Hepatocyte (in vitro differentiated cells): ENCODE results near the gene HSPA5. TPM values are rescaled to one million over a fixed set of nuclear protein-coding genes. Genes with fewer than 3 reads are reported as not detected.
"Not testable (repeated sequence)": the region's sequence is repeated elsewhere in the genome, so short reads cannot be mapped to it uniquely, and the experiment has no call there.

Experiments
- DNase-seq: peaks from one replicate; pipeline ENCODE4 v3.0.0-alpha.2; 2016; ENCODE audit warnings: low spot score
- H2AFZ ChIP-seq: fragments of 200-600 bp; sonication (generic); 2 replicates; pipeline ENCODE4 v1.6.0; 2016; ENCODE audit warnings: antibody characterized with exemption, mild to moderate bottlenecking
- H3K27ac ChIP-seq: fragments of 200-600 bp; sonication (generic); 2 replicates; pipeline ENCODE4 v1.5.1; 2016; ENCODE audit warnings: mild to moderate bottlenecking
- H3K27me3 ChIP-seq: fragments of 200-600 bp; sonication (generic); 2 replicates; pipeline ENCODE4 v1.6.1; 2016
- H3K36me3 ChIP-seq: fragments of 200-600 bp; sonication (generic); replicated peaks from 2 replicates; pipeline ENCODE4 v1.5.1; 2016; ENCODE audit warnings: low read depth; ENCODE audit not compliant: insufficient read depth
- H3K4me1 ChIP-seq: fragments of 200-600 bp; sonication (generic); 2 replicates; pipeline ENCODE4 v1.5.1; 2016; ENCODE audit warnings: mild to moderate bottlenecking, moderate library complexity; ENCODE audit not compliant: insufficient read depth
- H3K4me2 ChIP-seq: fragments of 200-600 bp; sonication (generic); 2 replicates; pipeline ENCODE4 v1.6.0; 2016
- H3K4me3 ChIP-seq: fragments of 200-600 bp; sonication (generic); 2 replicates; pipeline ENCODE4 v1.5.1; 2016; ENCODE audit warnings: mild to moderate bottlenecking
- H3K79me2 ChIP-seq: fragments of 200-600 bp; sonication (generic); 2 replicates; pipeline ENCODE4 v1.6.0; 2017; ENCODE audit warnings: mild to moderate bottlenecking
- H3K9me2 ChIP-seq: fragments of 200-600 bp; sonication (generic); replicated peaks from 2 replicates; pipeline ENCODE4 v1.6.0; 2017; ENCODE audit warnings: mild to moderate bottlenecking; ENCODE audit not compliant: insufficient read depth
- H3K9me3 ChIP-seq: fragments of 200-600 bp; sonication (generic); 2 replicates; pipeline ENCODE4 v1.5.1; 2016; ENCODE audit warnings: low read depth, mild to moderate bottlenecking
- H4K20me1 ChIP-seq: fragments of 200-600 bp; sonication (generic); 2 replicates; pipeline ENCODE4 v1.6.0; 2016; ENCODE audit warnings: mild to moderate bottlenecking; ENCODE audit not compliant: insufficient read depth, poor library complexity, severe bottlenecking
- EZH2 ChIP-seq: fragments of 200-600 bp; sonication (generic); IDR thresholded peaks from 2 replicates; pipeline ENCODE4 v1.6.1; 2016; ENCODE audit warnings: antibody characterized with exemption, mild to moderate bottlenecking, borderline replicate concordance
- EZH2phosphoT487 ChIP-seq: fragments of 200-600 bp; sonication (generic); IDR thresholded peaks from one replicate; pipeline ENCODE4 v1.6.1; 2018; ENCODE audit warnings: antibody characterized with exemption, mild to moderate bottlenecking, low read depth, moderate library complexity; ENCODE audit not compliant: unreplicated experiment, severe bottlenecking
- WGBS: methylation state at CpG from one replicate; pipeline ENCODE4 v1.1.6; 2016; ENCODE audit warnings: low lambda C conversion rate; ENCODE audit errors: missing lambda C conversion rate; 5-methylcytosine and 5-hydroxymethylcytosine counted together
- polyA plus RNA-seq: library from polyadenylated mRNA; unstranded; fragments of >200 nt; fragmentation: Nextera tagmentation; extraction: Ambion mirVana; gene quantifications from 2 replicates; pipeline ENCODE4 v1.2.1, GENCODE V29; 2016
- total RNA-seq: library from RNA; depleted of rRNA; stranded (reverse); fragments of >200 nt; gene quantifications from 2 replicates; pipeline ENCODE4 v1.2.3, GENCODE V29; 2014
- TF ChIP-seq, protein P1 (sequence below): fragments of 200-600 bp; sonication (generic); IDR thresholded peaks from 2 replicates; pipeline ENCODE4 v1.5.1; 2016; ENCODE audit warnings: antibody characterized with exemption, mild to moderate bottlenecking; ENCODE audit not compliant: poor library complexity

Gene HSPA5
- total and polyA plus RNA-seq, 2 experiments from 2014 or later = 239 to 881 TPM

- no peaks in the 10 kb centered on the region for H3K27me3 ChIP-seq
- TF ChIP-seq EZH2phosphoT487 = no peak
- no peak for TF ChIP-seq EZH2
- TF ChIP-seq, protein P1, sequence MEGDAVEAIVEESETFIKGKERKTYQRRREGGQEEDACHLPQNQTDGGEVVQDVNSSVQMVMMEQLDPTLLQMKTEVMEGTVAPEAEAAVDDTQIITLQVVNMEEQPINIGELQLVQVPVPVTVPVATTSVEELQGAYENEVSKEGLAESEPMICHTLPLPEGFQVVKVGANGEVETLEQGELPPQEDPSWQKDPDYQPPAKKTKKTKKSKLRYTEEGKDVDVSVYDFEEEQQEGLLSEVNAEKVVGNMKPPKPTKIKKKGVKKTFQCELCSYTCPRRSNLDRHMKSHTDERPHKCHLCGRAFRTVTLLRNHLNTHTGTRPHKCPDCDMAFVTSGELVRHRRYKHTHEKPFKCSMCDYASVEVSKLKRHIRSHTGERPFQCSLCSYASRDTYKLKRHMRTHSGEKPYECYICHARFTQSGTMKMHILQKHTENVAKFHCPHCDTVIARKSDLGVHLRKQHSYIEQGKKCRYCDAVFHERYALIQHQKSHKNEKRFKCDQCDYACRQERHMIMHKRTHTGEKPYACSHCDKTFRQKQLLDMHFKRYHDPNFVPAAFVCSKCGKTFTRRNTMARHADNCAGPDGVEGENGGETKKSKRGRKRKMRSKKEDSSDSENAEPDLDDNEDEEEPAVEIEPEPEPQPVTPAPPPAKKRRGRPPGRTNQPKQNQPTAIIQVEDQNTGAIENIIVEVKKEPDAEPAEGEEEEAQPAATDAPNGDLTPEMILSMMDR = no peak
- H3K9me2 ChIP-seq = no peaks in the 10 kb centered on the region
- peak within 1 kb of the TSS; percentile 76 for H3K4me2 ChIP-seq
- no peaks in the 10 kb centered on the region for H4K20me1 ChIP-seq
- peak; percentile 97 for DNase-seq
- H3K9me3 ChIP-seq = no peaks in the 10 kb centered on the region
- peak within 1 kb of the TSS; percentile 37 for H3K4me3 ChIP-seq
- no peaks in the 10 kb centered on the region for H3K36me3 ChIP-seq
- H3K4me1 ChIP-seq = peaks cover 9% of the 10 kb centered on the region
- peak within 1 kb of the TSS; percentile 87 for H3K27ac ChIP-seq
- H3K79me2 ChIP-seq = peaks cover 14% of the 10 kb centered on the region
- 1% methylated on average over 48 of the region's 51 CpGs for WGBS
- peak within 1 kb of the TSS; percentile 43 for H2AFZ ChIP-seq
Measured at GRCh38 chr9:125200216-125201047, 40.7 kb downstream of the HSPA5 start, which contains the start of gene RABEPK. TSS of gene RABEPK (plus strand) at chr9:125200542. CDS start at chr9:125203014, 2,472 bp downstream.

DNA sequence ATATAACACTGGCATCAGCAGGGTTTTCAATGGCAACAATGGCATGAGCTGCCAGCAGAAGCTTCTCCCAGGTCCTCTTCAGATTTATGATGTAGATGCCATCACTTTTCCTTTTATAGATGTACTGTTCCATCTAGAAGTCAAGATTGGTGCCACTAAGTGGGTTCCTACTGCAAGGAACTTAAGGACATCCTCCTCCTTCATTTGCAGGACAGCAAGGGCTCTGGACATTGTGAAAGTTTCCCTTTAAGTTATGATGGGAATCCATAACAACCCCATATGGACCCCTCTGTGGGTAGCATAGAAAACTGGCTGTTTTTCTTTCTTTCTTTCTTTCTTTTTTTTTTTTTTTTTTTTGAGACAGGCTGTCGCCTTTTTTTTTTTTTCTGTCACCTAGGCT is 45.6 kb downstream of the HSPA5 start:
- H3K27ac ChIP-seq = not testable (repeated sequence)

GRCh38 chr9:125194466-125194865 is 46.7 kb downstream of the HSPA5 start:
- WGBS = 94% methylated on average over 5 of the region's 5 CpGs
- not testable (repeated sequence) for H3K9me3 ChIP-seq, H2AFZ ChIP-seq, H4K20me1 ChIP-seq, H3K27me3 ChIP-seq, H3K4me2 ChIP-seq, H3K9me2 ChIP-seq, DNase-seq, H3K27ac ChIP-seq, H3K4me3 ChIP-seq, H3K4me1 ChIP-seq, H3K36me3 ChIP-seq
- peaks cover 12% of the 10 kb centered on the region for H3K79me2 ChIP-seq

More for the DNA sequence above, 45.6 kb downstream of the HSPA5 start:
- not testable (repeated sequence) for H3K9me2 ChIP-seq, H4K20me1 ChIP-seq, H3K27me3 ChIP-seq, H3K9me3 ChIP-seq, H3K36me3 ChIP-seq, H3K79me2 ChIP-seq, H3K4me3 ChIP-seq, DNase-seq, H3K4me2 ChIP-seq, H3K4me1 ChIP-seq, H2AFZ ChIP-seq
- WGBS = 33% methylated on average over 1 of the region's 1 CpG

- Histone ChIP-seq H3K9me3 (no peaks in the 10 kb centered on the region), H3K4me2 (peak overlapping the region; percentile 78), H3K79me2 (peaks cover 53% of the 10 kb centered on the region), H3K27me3 (no peaks in the 10 kb centered on the region), H3K9me2 (no peaks in the 10 kb centered on the region), H4K20me1 (peaks cover 32% of the 10 kb centered on the region), H3K4me1 (peaks cover 19% of the 10 kb centered on the region), H2AFZ (peak overlapping the region; percentile 86), H3K27ac (peak overlapping the region; percentile 84), H3K36me3 (no peaks in the 10 kb centered on the region), H3K4me3 (peak overlapping the region; percentile 43)
- WGBS = 71% methylated on average over 14 of the region's 14 CpGs
- no peak for DNase-seq
- TF ChIP-seq EZH2phosphoT487 = no peak
- TF ChIP-seq EZH2 = no peak
- TF ChIP-seq, protein P1 = no peak
Measured at GRCh38 chr9:125190361-125190801, 50.8 kb downstream of the HSPA5 start.
